Measurements from ENCODE around the gene PTPRT.

PTPRT gene

GRCh38 chr20:42785041-42785440 is 404.7 kb downstream of the PTPRT start:
- TF ChIP-seq, protein P1, sequence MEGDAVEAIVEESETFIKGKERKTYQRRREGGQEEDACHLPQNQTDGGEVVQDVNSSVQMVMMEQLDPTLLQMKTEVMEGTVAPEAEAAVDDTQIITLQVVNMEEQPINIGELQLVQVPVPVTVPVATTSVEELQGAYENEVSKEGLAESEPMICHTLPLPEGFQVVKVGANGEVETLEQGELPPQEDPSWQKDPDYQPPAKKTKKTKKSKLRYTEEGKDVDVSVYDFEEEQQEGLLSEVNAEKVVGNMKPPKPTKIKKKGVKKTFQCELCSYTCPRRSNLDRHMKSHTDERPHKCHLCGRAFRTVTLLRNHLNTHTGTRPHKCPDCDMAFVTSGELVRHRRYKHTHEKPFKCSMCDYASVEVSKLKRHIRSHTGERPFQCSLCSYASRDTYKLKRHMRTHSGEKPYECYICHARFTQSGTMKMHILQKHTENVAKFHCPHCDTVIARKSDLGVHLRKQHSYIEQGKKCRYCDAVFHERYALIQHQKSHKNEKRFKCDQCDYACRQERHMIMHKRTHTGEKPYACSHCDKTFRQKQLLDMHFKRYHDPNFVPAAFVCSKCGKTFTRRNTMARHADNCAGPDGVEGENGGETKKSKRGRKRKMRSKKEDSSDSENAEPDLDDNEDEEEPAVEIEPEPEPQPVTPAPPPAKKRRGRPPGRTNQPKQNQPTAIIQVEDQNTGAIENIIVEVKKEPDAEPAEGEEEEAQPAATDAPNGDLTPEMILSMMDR (IDR thresholded peaks at IDR 0.05; ENCODE audit: low read depth, low read length) = no peak
- H3K4me1 ChIP-seq = no peaks in the 10 kb centered on the region
- no peaks in the 10 kb centered on the region for H3K27me3 ChIP-seq
- DNase-seq = no peak
- no peaks in the 10 kb centered on the region for H3K36me3 ChIP-seq
- no peaks in the 10 kb centered on the region for H3K9me3 ChIP-seq
- H3K4me3 ChIP-seq (ENCODE audit: low read depth, low read length) = no peak overlapping the region

DNA sequence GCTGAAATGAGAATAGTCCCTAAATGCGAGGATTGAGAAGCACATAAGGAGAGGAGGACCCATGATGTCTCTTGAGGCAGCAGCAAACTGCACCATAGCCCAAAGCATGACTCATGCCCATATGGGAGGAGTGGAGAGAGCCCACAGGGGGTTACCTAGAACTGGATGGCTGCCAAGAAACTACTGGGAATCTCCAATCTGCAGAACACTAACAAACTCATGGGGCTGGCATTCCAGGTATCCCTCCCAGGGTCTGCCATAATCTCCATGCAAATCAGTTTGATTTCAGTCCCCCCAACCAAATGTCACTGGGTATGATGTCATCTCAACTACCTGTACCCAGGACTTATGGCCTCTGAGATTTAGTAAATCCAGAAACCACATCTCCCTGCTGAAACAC is 410.5 kb downstream of the PTPRT start:
- DNase-seq = no peak
- H3K4me1 ChIP-seq = no peaks in the 10 kb centered on the region
- H3K27me3 ChIP-seq = no peaks in the 10 kb centered on the region
- no peak overlapping the region for H3K4me3 ChIP-seq (ENCODE audit: low read depth, low read length)
- no peaks in the 10 kb centered on the region for H3K9me3 ChIP-seq
- TF ChIP-seq, protein P1 (IDR thresholded peaks at IDR 0.05; ENCODE audit: low read depth, low read length) = no peak
- H3K36me3 ChIP-seq = no peaks in the 10 kb centered on the region

DNA sequence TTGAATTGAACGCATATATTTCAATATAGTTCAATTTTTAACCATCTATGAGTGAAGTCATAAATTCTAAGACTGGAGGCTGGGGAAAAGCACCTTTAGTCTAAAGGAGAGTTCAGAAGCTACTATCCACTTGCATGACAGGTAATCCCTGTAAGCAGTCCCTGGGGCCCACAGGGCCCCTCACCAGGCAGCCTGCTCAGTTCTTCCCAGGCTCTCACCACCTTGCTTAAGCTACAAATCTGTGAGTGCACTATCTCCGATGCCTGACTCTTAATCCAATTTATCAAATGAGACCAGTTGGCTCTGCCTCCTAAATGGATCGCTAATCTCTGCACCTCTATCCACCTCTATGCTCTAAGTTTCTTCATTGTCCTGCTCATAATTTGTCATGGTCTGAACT is 413.8 kb downstream of the PTPRT start:
- Histone ChIP-seq H3K4me1 (no peaks in the 10 kb centered on the region), H3K4me3 (ENCODE audit: low read depth, low read length) (no peak overlapping the region), H3K9me3 (no peaks in the 10 kb centered on the region), H3K36me3 (no peaks in the 10 kb centered on the region), H3K27me3 (no peaks in the 10 kb centered on the region)
- TF ChIP-seq, protein P1 (IDR thresholded peaks at IDR 0.05; ENCODE audit: low read depth, low read length) = no peak
- no peak for DNase-seq

DNA sequence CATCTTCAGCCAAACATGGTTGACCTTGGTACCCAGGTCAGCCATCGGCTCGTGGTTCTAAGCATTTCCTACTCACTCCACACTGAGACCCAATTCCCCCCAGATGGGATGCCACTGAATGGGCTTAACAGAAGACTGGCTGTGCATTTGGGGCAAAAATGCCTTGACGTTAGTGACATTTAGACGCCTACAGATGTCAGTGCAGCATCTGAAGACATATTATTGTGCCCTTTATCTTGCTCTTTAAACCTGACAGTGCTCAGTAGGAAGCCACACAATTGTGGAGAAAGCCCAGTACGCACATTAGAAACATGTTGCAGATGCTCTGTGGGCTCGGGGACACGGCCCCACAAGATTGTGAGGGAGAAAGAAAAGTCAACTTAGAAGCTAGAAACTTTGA is 414.7 kb downstream of the PTPRT start:
- H3K4me3 ChIP-seq (ENCODE audit: low read depth, low read length) = no peak overlapping the region
- H3K27me3 ChIP-seq = no peaks in the 10 kb centered on the region
- no peaks in the 10 kb centered on the region for H3K4me1 ChIP-seq
- TF ChIP-seq, protein P1 (IDR thresholded peaks at IDR 0.05; ENCODE audit: low read depth, low read length) = no peak
- H3K36me3 ChIP-seq = no peaks in the 10 kb centered on the region
- no peaks in the 10 kb centered on the region for H3K9me3 ChIP-seq
- no peak for DNase-seq

DNA sequence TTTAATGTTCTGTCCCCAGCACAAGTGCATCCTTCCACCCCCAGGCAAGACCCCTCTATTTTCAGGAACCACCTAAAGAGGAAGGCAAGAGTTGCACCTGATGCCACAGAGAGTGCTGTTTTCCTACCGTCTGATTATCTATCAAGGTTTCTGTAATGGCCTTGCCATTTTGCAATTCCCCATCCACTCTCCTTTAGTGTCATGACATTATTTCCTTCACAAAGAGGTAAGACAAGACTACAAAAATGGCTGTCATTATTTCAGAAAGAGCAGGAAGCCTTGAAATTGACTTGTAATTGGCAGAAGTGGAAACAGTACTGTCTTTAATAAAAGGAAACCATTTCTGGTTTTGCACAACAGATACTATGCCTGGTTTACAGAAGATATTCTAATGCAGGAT is 426.7 kb downstream of the PTPRT start:
- Histone ChIP-seq H3K9me3 (no peaks in the 10 kb centered on the region), H3K36me3 (no peaks in the 10 kb centered on the region), H3K4me1 (no peaks in the 10 kb centered on the region), H3K27me3 (no peaks in the 10 kb centered on the region), H3K4me3 (ENCODE audit: low read depth, low read length) (no peak overlapping the region)
- TF ChIP-seq, protein P1 (IDR thresholded peaks at IDR 0.05; ENCODE audit: low read depth, low read length) = no peak
- DNase-seq = no peak

- TF ChIP-seq, protein P1 (IDR thresholded peaks at IDR 0.05; ENCODE audit: low read depth, low read length) = no peak
Measured at GRCh38 chr20:42756991-42757390, 432.7 kb downstream of the PTPRT start.

More at GRCh38 chr20:42756991-42757390, 432.7 kb downstream of the PTPRT start:
- H3K4me1 ChIP-seq = no peaks in the 10 kb centered on the region
- H3K4me3 ChIP-seq (ENCODE audit: low read depth, low read length) = no peak overlapping the region
- H3K36me3 ChIP-seq = no peaks in the 10 kb centered on the region
- H3K27me3 ChIP-seq = no peaks in the 10 kb centered on the region
- no peaks in the 10 kb centered on the region for H3K9me3 ChIP-seq
- DNase-seq = no peak
